GM08714 (cell line): ENCODE measurements around the gene SLC25A12.
A peak's percentile ranks its signal among the peaks of the same experiment; 100 is the strongest.

Experiments used
- H3K4me3 ChIP-seq: fragments of 200-500 bp; sonication (Bioruptor generic); 2 replicates; pipeline ENCODE4 v1.5.1; 2014; ENCODE audit warnings: mild to moderate bottlenecking, low read length, inconsistent platforms
- ZNF274 ChIP-seq: IDR thresholded peaks from 2 replicates; pipeline ENCODE4 v1.6.1; 2012; ENCODE audit warnings: mild to moderate bottlenecking, low read depth, low read length

The SLC25A12 gene

GRCh38 chr2:171893824-171894611 lies at the start of gene SLC25A12:
SLC25A12 (minus strand) TSS chr2:171894244; CDS start chr2:171894214, 30 bp downstream.
- TF ChIP-seq ZNF274: no peak

GRCh38 chr2:171941316-171941699 lies 47.3 kb upstream of the SLC25A12 start:
- H3K4me3 ChIP-seq: no peak overlapping the region
- no peak for TF ChIP-seq ZNF274

More at GRCh38 chr2:171893824-171894611, at the start of gene SLC25A12:
- H3K4me3 ChIP-seq: peak within 1 kb of the TSS; percentile 94

- no peak for TF ChIP-seq ZNF274
- no peak overlapping the region for H3K4me3 ChIP-seq
Observed at GRCh38 chr2:171939743-171940071, 45.7 kb upstream of the SLC25A12 start.

GRCh38 chr2:171939058-171939742 lies 45.2 kb upstream of the SLC25A12 start:
- no peak overlapping the region for H3K4me3 ChIP-seq
- no peak for TF ChIP-seq ZNF274

GRCh38 chr2:171930385-171930784 lies 36.3 kb upstream of the SLC25A12 start:
- no peak overlapping the region for H3K4me3 ChIP-seq
- TF ChIP-seq ZNF274: no peak

GRCh38 chr2:171924170-171924942 lies 30.3 kb upstream of the SLC25A12 start:
- no peak for TF ChIP-seq ZNF274
- H3K4me3 ChIP-seq: no peak overlapping the region

- peak overlapping the region; percentile 90 for H3K4me3 ChIP-seq
- TF ChIP-seq ZNF274: no peak
Observed at GRCh38 chr2:171923206-171923605, 29.2 kb upstream of the SLC25A12 start.

- no peak for TF ChIP-seq ZNF274
Observed at GRCh38 chr2:171922230-171923022, 28.4 kb upstream of the SLC25A12 start, which contains the start of gene HAT1. HAT1 (plus strand) TSS chr2:171922461; CDS start chr2:171922501, 40 bp downstream.

GRCh38 chr2:171921970-171922229 lies 27.9 kb upstream of the SLC25A12 start:
- peak overlapping the region; percentile 55; the same call in 1 of the 2 replicates for H3K4me3 ChIP-seq

More at GRCh38 chr2:171922230-171923022, 28.4 kb upstream of the SLC25A12 start, which contains the start of gene HAT1:
- peak within 1 kb of the TSS; percentile 90 for H3K4me3 ChIP-seq

GRCh38 chr2:171919453-171919852 lies 25.4 kb upstream of the SLC25A12 start:
- H3K4me3 ChIP-seq: no peak overlapping the region
- TF ChIP-seq ZNF274: no peak

More at GRCh38 chr2:171921970-171922229, 27.9 kb upstream of the SLC25A12 start:
- TF ChIP-seq ZNF274: no peak

- no peak for TF ChIP-seq ZNF274
- no peak overlapping the region for H3K4me3 ChIP-seq
Observed at GRCh38 chr2:171913517-171913916, 19.5 kb upstream of the SLC25A12 start.

- H3K4me3 ChIP-seq: no peak overlapping the region
- TF ChIP-seq ZNF274: no peak
Observed at GRCh38 chr2:171910494-171910893, 16.4 kb upstream of the SLC25A12 start.

- no peak overlapping the region for H3K4me3 ChIP-seq
- no peak for TF ChIP-seq ZNF274
Observed at GRCh38 chr2:171909266-171909665, 15.2 kb upstream of the SLC25A12 start.

- TF ChIP-seq ZNF274: no peak
- no peak overlapping the region for H3K4me3 ChIP-seq
Observed at GRCh38 chr2:171908235-171908634, 14.2 kb upstream of the SLC25A12 start.
